GM13976 (cell line): Measurements from ENCODE around the gene SLC6A8.

Experiments
- DNase-seq: peaks from one replicate; pipeline ENCODE4 v3.0.0; 2012; ENCODE audit warnings: low spot score
- CTCF ChIP-seq: IDR thresholded peaks from 2 replicates; pipeline ENCODE4 v1.5.1; 2012; ENCODE audit warnings: borderline replicate concordance, mild to moderate bottlenecking; ENCODE audit not compliant: insufficient read depth; ENCODE audit errors: extremely low read depth, missing control alignments, control extremely low read depth
- in situ Hi-C: fragments of 300-500 bp; cut with MboI; formaldehyde crosslinking; loops from one replicate; pipeline ENCODE4 v1.12.0; 2022; ENCODE audit warnings: low sequenced_read_pairs, mixed read lengths, inconsistent platforms; ENCODE audit not compliant: unreplicated experiment

SLC6A8 gene

DNA sequence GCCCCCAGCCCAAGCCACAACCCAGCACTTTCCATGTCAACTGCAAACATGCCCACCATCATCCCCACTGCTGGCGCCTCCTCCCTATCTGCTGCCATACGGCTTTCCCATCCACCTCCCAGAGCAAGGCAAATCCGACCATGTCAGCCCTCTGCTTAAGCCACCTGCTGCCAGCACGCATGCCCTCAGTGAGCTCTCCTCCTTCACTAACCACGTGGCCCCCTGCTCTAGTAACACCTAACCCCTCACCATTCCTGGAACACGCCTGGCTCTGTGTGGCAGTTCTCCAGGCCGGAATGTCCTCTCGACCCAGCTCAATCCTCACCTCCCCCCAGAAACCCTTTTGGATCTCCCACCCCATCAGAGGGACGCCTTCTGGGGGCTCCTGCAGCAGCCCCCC, 19.1 kb downstream of the SLC6A8 start:
- no peak for DNase-seq
- in situ Hi-C loops: no loop called here
- no peak for TF ChIP-seq CTCF

DNA sequence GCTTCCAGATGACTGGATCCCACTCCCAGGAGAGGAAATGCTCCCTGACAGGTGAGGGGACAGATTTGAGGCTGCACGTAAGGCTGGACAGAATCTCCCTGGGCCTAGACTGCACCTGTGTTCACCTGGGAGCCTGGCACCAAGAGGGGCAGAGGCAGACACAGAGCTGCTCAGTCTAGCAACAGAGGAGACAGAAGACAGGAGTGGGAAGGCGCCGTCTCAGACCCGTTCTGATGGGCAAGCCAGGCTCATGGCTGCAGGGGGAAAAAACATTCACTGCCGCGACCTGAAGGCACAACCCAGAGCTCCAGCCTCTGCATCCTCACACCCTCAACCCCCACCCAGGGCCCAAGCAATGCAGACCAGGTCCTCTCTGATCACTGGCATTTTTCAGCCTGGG, 19.7 kb downstream of the SLC6A8 start:
- no peak for DNase-seq
- no peak for TF ChIP-seq CTCF
- in situ Hi-C loops: no loop called here

GRCh38 chrX:153708415-153708814, 20.7 kb downstream of the SLC6A8 start:
- TF ChIP-seq CTCF: peak; percentile 61
- in situ Hi-C loops: no loop called here
- DNase-seq: peak; percentile 47

GRCh38 chrX:153709726-153710674, 22.3 kb downstream of the SLC6A8 start:
- in situ Hi-C loops: no loop called here
- DNase-seq: no peak
- TF ChIP-seq CTCF: no peak

DNA sequence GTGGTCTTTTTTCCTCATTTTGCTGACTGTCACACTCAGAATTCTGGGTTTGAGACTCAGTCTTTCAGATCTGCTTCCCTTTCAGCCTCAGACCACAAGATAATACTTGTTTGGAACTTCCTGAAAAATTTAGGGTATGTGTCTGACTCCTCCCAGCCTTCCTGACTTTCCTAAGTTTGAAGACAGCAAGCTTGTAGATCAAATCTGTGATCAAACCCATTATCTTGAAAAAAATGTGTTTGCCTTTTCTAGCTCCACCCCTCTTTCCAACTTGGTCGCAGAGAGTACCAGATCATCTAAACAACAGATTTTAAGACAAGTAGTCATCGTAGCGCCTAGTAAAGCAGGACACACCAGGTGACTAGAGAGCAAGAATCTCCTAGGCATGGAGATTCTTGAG, 26.5 kb downstream of the SLC6A8 start:
- in situ Hi-C loops: no loop called here
- TF ChIP-seq CTCF: no peak
- DNase-seq: no peak

DNA sequence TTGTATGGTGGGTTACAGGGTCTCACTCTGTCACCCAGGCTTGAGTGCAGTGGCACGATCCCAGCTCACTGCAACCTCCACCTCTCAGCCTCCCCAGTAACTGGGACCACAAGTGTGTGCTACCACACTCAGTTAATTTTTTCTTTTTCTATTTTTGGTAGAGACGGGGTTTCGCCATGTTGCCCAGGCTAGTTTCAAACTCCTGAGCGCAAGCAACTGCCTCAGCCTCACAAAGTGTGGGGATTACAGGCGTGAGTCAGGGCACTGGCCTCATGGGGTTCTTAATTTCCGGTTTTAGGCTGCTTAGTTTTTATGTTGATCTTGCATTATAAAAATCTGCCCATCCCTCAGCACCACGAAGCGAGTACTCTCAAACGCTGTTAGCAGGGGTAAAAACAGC, 29.7 kb downstream of the SLC6A8 start:
- DNase-seq: no peak
- TF ChIP-seq CTCF: no peak
- in situ Hi-C loops: no loop called here
